Gastroesophageal sphincter (tissue), 3 donors: ENCODE measurements around the gene HS6ST3.

ENCODE experiments used
- EP300 ChIP-seq: sonication (generic); formaldehyde crosslinking; IDR thresholded peaks from one replicate; pipeline ENCODE4 v1.6.1; 2017; ENCODE audit warnings: antibody characterized with exemption, mild to moderate bottlenecking
- TF ChIP-seq, protein P1 (sequence below), 4 experiments: fragments of 200-600 bp in 2 of 4; fragments of 450-650 bp in 2 of 4; sonication (generic) in 1 of 4; IDR thresholded peaks; one replicate each; pipeline ENCODE4 v1.5.1; 2017 to 2019; ENCODE audit warnings: antibody characterized with exemption in 4 of 4, mild to moderate bottlenecking in 2 of 4, moderate library complexity in 2 of 4

- TF ChIP-seq EP300 = no peak
- TF ChIP-seq, protein P1, sequence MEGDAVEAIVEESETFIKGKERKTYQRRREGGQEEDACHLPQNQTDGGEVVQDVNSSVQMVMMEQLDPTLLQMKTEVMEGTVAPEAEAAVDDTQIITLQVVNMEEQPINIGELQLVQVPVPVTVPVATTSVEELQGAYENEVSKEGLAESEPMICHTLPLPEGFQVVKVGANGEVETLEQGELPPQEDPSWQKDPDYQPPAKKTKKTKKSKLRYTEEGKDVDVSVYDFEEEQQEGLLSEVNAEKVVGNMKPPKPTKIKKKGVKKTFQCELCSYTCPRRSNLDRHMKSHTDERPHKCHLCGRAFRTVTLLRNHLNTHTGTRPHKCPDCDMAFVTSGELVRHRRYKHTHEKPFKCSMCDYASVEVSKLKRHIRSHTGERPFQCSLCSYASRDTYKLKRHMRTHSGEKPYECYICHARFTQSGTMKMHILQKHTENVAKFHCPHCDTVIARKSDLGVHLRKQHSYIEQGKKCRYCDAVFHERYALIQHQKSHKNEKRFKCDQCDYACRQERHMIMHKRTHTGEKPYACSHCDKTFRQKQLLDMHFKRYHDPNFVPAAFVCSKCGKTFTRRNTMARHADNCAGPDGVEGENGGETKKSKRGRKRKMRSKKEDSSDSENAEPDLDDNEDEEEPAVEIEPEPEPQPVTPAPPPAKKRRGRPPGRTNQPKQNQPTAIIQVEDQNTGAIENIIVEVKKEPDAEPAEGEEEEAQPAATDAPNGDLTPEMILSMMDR (IDR thresholded peaks at IDR 0.05) = no peak
Observed at GRCh38 chr13:96795670-96796069, 705.8 kb downstream of the HS6ST3 start.
